Stimulated activated CD4-positive, alpha-beta T cell treated with anti-CD3 and anti-CD28 coated beads, TNF-alpha, amount 100 ng/mL, for 48 hours (primary cell): ENCODE results near the gene SYNRG.

Experiments used
- DNase-seq, 3 donors: peaks; one replicate each; pipeline ENCODE4 v3.0.0-alpha.2; 2020; ENCODE audit warnings: low read depth in 3 of 3

SYNRG gene

DNA sequence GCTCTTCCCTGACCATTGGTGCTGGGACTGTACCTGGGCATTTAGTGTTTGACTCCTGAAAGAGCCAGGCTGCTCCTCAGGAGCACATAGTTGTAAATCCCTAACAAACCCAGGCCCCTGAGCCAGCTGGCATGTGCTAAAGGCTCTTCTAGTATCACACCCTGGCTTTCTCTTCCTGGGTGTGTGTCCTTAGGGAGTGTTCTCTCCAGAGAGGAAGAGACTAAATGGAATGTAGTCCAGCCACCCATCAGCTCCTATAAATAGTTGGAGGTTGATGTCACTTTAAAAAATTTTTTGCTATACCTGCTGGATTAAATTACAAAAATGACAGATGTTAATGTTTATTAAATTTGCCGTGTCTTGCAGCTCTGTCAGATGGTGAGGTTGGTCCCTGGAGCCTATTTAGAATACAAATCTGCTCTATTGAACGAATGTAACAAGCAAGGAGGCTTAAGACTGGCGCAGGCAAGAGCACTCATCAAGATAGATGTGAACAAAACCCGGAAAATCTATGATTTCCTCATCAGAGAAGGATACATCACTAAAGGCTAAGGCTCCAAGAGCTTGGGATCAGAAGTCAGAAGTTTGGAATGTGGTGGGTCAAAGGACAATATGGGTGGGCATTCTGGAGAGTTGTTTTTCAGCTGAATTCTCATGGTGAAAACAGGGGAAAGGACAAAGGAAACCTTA lies 132.6 kb downstream of the SYNRG start:
- DNase-seq: no peak

DNA sequence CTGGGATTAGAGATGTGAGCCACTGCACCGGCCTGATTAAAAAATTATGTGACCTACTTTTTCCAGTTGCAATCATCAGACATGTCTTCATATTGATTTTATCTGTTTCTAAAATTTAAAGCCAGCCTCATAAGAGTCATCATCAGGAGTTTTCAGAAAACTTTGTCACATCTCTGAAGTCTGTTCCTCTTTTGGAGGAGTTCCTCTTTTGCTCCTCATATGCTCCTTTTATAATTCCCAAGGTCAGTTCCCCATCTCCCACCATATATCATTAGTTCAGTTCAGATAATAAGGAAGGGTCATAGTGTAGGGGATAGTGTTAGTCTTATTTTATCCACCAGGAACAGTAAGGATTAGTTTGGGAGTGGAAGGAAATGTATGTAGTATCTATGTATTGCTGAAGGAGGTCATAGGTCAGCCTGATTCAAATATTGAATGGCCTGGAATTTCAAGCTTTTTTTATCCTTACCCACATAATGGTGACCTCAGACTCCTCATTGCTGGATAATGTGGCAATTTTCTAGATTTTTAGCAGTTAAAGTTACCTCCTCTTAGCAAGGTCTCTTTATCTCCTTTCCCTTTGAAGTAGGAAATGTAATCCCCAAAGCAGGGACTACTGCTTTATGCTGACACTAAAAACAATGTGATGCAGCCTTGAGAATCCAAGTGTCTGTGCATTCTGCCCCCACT lies 133.3 kb downstream of the SYNRG start:
- DNase-seq: no peak

DNA sequence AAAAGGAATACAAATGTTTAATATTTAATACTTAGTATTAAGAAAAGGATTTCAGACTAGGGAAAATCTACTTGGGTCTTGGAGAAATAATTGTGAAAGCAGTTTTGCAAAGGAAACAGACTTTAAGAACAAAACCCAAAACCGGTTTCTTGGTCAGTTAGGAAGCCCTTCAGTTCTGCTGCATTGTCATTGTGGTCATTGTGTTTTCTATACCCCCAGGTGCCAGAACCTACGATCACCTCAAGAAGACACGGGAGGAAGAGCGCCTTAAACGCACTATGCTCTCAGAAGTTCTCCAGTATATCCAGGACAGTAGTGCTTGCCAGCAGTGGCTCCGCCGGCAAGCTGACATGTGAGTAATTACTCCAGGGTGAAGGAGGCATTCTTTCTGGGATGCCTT lies 139.0 kb downstream of the SYNRG start:
- DNase-seq: no peak

DNA sequence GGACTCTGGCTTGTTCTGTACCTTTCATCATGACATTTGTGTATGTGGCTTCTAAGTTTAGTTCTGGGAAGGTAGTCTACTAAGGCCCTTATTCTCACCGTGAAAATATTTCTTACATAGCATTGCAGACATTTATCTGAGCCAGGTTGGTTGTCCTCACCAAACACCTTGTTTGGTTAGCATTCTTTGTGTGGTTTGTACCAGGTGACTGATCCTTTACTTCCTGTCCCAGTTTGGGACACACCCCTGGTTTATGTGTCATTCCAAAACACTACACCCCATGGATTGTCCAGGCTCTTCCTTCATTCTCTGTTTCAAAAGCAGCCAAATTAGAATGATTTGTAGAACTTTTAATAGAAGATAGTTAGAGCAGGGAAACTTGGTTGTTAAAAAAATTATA lies 142.7 kb downstream of the SYNRG start:
- DNase-seq: no peak

DNA sequence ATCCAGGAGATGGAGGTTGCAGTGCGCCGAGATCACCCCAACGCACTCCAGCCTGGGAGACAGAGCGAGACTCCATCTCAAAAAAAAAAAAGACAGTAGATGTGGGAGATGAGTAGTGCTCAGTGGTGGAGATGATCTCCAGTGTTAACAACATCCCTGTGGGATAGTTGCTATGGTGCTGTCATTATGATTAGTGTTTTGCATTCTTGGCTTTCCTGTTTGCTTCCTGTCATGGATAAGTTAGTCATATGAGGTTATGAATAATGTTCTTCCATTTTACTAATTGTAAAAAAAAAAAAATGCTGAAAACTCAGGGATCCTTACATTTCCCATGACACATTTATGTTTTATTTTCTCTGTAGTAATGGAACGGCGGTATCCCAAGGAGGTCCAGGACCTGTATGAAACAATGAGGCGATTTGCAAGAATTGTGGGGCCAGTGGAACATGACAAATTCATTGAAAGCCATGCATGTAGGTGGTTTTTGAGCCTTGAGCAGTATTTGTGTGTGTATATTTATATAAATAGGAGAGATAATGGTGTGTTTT lies 144.1 kb downstream of the SYNRG start:
- DNase-seq: no peak
